HG03342 (cell line): ENCODE results near the gene ZBTB25.

Source experiments
- ATAC-seq: cut with Tn5 transposase; IDR thresholded peaks from one replicate; pipeline ENCODE4 v1.9.1; 2021; ENCODE audit warnings: mild to moderate bottlenecking, moderate library complexity; ENCODE audit not compliant: unreplicated experiment

ZBTB25 gene

DNA sequence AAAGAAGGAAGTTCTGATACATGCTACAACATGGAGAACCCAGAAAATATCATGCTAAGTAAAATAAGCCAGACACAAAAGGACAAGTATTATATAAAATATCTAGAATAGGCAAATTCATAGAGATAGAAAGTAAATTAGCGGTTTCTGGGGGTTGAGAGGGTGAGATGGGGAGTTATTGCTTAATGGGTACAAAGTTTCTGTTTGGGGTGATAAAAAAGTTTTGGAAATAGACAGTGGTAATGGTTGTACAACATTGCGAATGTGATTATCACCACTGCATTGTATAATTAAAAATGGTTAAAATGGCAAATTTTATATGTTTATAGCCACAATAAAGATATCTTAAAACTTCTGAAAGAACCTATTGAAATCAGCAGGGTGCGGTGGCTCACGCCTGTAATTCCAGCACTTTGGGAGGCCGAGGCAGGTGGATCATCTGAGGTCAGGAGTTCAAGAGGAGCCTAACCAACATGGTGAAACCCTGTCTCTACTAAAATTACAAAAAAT, 15.0 kb downstream of the ZBTB25 start:
- ATAC-seq: no peak

DNA sequence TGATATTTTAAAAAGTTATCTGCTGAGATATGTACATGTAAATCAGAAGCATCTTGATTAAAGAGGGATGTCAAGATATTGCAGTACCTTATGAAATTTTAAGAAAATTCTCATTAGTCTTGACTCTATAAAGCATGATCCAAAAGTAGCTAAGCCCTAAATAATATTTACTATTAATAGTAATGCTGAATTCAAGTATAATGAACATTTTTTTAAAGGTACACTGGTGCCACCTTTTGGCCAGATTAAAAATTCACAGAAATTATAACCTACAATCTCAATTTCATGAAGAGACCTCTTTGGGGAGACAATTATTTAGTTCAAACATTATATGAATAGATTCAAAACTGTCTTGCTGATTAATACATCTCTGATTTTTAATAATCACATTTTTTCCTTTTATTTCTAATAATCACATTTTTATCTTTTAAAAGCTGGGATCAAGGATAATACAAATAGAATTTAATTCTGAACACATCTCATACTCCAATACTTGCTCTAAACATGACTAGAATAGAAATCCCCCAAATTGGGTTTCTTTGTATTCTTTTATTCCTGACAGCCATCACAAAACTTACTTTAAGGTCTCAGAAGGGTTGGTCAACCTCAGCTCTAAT, 24.9 kb downstream of the ZBTB25 start:
- ATAC-seq: no peak

DNA sequence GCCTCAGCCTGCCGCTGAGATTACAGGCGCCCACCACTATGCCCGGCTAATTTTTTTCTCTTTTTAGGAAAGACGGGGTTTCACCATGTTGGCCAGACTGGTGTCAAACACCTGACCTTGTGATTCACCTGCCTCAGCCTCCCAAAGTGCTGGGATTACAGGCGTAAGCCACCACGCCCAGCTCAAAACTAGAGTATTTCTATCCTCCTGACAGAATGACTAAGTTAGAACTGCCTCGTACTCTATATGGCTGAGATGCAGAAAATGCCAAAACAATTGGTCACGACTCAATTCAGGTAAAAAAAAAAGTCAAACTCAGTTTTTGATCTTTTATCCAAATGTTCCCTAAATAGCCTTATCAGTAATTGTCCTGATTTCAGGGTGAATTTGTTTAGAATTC, 27.2 kb downstream of the ZBTB25 start:
- ATAC-seq: no peak

DNA sequence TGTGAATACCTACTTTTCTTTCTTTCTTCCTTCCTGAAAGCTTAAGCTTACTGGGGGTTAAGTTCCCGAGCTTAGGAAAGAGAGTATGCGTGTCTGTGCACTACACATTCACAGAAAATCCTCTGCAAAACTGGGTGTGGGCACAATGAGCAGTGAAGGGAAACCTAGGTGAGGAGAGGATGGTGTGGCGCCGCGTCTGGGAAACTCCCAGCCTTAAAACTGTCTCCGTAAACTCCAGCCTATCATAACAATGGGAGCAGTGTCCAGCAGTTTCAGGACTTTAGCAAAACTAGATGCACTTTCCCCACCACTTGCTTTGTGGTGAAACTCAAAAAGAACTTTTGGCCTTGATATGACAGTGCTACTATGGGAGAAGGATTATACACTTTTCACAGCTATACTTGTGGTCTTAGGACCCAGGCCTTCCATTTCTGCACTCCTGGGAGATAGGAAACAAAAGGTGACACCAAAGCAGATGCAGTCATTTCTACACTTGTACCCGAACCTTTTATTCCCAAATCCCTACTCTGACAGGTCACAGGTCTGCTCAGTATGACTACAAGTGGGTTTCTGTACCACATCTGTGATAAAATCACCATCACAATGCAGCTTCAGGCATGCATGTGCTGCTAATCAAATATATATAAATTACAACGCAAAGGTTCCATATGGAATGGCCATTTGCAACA, 27.9 kb downstream of the ZBTB25 start:
- no peak for ATAC-seq

DNA sequence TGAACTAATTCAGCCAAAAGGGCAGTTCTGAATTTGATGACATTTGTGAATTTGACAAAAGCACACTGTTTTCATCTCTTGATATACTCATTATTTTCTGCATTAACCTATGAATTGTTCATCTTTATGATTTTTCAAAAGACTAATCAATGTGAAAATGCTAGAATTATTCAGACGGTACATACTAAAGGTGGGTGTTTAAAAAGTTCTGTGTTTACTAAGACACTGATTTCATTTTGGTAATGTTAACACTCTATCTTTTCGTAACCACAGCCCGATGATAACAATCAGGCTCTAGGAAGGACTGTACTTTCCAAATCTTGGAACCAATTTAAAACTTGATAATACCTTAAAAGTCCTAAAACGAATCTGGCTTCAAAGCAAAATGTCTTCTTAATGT, 28.9 kb downstream of the ZBTB25 start:
- ATAC-seq: no peak

DNA sequence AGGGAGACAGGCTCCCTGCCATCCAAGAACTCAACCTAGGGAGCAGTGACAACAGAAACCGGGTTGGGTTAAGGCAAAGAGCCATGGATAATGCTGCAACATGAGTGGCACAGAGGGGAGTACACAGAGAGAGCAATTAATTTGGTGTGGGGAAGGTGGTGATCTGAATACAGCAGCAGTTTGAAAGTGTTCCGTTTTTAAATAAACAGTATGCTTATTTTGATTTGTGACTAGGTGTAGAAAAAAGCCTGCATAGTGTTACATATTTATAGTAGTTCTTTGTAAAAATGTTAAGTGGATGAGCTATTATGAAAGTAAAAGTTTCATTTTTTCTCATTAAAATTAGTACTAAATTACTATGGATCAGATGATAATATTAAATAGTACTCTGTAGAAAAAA, 29.6 kb downstream of the ZBTB25 start:
- no peak for ATAC-seq

DNA sequence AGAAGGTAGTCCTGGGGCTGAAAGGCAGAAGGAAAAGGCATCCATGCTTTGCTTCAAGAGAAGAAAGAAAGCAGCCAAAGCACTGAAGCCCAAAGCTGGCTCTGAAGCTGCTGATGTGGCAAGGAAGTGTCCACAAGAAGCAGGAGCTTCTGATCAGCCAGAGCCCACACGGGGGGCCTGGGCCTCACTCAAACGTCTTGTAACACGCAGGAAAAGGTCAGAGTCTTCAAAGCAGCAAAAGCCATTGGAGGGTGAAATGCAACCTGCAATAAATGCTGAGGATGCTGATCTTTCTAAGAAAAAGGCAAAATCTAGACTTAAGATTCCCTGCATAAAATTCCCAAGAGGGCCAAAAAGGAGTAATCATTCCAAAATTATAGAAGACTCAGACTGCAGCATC, 35.2 kb downstream of the ZBTB25 start:
- no peak for ATAC-seq

DNA sequence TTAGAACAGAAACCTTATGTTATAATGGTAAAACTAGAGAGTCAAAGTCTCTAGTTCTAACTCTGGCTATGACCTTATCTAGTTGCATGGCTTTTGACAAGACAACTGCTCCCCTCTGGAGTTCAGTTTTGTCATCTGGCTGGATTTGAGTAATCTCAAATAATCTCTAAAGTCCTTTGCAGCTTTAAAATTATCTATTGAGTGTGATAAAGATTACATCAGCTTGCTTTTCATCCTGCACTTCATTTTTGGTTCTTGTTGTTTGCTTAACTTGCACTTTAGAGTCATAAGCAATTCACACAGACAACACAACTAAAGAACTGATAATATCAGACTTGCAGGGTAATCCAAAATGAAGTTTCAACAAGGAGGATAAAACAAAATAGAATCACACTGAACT, 36.1 kb downstream of the ZBTB25 start:
- no peak for ATAC-seq

DNA sequence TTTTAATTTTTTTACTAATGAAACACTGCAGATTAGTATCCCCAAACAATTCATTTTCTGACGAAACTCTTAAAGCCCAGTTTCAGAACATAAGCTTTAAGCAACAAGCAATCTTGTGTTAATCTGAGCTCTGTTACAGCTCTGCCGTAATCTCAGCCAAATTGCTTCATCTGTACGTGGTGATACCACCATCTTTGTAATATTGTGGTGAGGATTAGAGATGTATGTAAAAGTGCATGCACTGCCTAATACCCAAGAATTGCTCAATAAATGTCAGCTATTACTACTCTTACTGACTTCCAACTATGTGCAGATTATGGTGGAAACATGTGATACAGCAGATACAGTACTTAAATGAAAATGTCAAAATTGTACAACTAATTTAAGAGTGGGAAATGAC, 36.5 kb downstream of the ZBTB25 start:
- ATAC-seq: no peak

DNA sequence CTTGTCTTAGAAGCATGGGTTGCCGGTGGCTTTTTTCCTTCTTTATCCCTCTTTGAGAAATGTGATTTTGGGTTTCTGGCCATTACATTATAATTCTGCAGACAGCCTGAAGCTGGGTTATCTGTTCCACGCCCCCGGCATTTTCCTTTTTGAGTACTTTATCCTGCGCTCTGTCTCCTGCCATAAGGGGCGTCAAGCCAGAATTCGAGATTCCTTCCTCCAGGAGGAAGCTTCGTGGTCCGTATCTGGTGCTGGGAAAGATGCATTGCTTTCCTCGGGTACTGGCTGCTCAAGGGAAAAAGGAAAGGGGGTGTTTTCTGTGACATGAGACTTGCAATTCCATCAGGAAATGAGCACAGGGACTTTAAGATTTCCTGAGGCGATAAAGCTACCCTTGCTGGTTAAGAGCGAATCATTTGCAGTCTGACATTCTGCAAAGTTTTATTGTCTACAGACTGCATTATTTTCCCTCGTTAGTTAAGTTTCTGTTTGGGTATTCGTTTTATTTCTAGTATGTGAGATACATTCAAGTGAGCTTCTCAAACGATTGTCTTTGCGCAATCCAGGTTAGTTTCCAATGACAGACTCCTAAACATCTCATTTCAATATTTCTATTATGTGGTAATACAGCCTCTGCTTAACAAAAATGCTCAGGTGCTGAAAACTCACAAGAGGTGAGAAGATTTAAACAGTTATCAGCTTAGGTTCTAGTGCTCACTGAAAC, 37.6 kb downstream of the ZBTB25 start:
- no peak for ATAC-seq

DNA sequence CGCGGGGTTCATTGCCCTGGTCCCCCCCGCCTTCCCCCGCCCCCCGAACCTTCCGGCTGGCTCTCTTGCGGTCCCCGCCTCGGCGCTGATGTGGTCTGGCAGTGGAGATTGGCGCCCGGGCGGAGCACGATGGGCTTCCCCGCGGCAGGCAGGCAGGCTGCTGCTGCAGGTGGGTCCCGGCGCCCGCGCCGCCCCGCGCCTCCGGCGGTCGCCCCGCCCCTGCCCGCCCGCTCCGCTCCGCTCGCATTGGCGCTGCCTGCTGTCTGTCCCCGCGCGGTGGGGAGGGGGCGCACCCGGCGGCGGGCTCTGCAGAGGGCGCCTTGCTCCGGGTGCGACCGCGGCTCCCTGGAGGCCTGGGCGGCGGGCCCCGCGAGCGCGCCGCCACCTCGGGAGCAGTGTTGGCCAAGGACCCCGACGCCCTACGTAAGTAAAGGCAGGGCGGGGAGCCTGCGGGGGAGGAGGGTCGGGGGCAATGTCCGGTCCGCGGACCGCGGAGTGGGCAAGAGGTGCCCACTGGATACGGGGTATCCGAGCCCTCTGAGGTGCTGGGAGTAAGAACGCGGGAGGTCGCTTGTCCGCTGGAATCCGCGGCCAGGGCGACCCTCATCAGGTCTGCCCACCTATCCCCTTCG, 38.3 kb downstream of the ZBTB25 start, which contains the start of gene AKAP5:
Gene AKAP5 (plus strand): TSS at position 309 of the 632 bp plus-strand sequence. CDS start 2,896 bp downstream, outside the sequence.
- ATAC-seq: peak; percentile 66

DNA sequence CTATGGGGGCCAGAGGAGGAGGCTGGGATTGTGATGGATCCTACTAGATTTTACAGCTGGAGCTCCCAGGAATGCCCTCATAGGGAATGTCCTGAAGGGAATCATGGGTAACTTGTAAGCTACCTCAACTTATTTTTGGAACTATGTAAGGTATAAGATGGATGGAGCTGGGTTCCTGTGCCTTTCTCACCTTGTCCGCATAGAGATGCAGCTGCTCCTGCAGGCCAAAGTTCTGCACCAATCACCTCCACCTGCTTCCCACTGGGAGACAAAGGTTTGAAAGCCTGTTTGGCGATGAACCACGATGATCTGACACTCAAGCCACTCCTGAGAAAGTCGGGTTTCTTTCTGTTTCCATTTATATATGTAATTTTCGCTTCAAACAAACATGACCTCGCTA, 39.0 kb downstream of the ZBTB25 start:
- peak; percentile 14 for ATAC-seq

DNA sequence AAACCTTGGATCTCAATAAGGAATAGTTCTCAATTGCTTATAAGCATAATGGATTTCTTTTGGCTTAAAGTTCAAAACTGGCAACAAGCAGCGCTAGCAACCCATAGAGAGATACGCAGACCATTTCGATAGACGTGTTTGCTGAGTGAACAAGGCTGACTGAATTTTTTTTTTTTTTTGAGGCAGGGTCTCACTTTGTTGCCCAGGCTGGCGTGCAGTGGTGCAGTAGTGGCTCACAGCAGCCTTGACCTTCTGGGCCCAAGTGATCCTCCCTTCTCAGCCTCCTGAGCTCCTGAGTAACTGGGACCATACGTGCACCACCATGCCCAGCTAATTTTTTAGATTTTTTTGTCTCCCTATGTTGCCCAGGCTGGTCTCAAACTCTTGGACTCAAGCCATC, 39.8 kb downstream of the ZBTB25 start:
- ATAC-seq: no peak

DNA sequence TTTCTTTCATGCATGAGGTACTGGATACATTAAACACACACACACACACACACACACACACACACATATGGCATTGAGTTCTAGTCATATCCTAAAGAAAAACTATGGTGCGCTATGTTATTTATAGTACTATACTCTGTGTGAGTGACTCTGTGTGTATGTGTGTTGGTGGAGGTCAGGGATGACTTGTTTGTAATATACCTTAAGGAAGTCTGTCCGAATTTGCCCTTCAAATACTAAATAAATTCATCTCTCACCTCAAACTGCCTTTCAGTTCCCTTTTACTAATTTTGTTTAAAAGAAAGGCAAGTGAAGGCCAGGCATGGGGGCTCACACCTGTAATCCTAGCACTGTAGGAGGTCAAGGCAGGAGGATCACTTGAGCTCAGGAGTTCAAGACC, 40.4 kb downstream of the ZBTB25 start:
- no peak for ATAC-seq

DNA sequence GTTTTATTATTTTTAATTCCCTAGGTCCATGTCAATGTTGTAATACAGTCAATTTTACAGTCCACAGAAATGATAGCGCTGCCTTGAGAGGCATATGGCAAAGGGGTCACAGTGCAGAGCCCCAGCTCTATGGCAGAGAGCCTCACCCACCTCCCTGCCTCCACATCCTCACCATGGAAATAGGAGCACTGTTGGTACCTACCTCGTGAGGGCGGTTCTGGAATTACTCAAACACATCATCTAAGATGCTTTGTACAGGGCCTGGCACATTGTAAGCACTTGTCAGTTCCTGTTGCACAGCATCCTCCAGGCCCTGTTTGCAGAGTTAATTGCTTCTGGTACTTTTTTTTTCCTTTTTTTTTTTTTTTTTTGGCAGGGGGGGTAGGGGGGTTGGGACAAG, 42.4 kb downstream of the ZBTB25 start:
- no peak for ATAC-seq

DNA sequence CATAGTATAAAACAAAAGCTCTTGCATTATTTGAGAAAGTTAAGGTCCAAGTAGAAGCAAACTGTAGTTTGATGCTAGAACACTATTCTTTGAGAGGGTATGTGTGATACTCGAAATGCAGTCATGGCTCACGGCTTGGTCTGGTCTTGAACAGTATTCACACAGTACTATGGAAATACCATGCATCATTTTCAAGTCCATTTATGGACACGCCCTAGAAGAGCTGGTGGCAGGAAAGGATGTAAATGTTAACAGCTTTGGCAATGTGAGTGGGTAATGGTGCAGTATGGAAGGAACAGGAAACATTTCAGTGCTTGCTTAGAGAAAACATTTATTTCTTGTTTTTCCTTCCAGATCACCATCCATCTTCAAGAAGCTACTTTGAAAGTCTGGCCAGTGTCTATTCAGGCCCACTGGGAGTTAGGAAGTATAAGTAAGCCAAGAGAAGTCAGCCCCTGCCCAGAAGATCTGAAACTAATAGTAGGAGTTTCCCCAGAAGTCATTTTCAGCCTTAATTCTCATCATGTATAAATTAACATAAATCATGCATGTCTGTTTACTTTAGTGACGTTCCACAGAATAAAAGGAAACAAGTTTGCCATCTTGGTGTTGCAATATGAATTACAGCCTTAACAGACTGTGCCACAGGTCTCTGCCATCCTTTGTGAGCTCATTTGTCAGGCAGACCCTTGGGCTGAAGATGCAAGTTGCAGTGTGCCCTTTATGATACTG, 44.1 kb downstream of the ZBTB25 start:
- ATAC-seq: no peak

DNA sequence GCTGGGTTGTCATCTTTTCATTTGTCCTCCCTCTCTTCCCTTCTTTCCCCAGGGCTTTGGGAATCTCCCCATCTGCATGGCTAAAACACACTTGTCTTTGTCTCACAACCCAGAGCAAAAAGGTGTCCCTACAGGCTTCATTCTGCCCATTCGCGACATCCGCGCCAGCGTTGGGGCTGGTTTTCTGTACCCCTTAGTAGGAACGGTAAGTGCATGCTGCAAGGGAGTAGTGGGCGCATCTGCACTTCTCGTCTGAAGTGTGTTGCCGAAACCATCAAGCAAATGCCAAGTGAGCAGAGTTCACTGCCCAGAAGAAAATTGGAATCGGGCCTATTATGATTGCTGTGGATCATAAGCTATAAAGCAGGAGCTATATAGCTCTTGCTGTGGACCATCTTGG, 49.0 kb downstream of the ZBTB25 start:
- ATAC-seq: no peak

DNA sequence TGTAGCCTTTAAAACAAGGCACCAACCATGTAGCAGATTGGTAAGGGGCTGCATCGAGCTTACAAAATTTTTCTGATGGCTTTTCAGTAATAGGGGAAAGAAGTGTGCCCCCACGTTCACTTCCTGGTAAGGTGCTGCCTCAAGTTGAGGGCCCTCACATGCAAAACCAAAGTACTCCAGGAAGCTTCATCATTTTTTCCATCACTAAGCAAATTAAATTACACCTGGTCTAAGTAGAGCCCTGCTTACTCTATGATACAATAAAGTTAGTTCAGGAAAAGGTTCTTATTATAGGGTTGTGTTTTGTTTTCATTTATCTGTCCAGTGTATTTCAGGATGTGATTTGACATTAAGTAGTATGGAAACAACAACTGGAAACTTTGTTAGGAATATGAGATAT, 53.4 kb downstream of the ZBTB25 start:
- ATAC-seq: no peak

DNA sequence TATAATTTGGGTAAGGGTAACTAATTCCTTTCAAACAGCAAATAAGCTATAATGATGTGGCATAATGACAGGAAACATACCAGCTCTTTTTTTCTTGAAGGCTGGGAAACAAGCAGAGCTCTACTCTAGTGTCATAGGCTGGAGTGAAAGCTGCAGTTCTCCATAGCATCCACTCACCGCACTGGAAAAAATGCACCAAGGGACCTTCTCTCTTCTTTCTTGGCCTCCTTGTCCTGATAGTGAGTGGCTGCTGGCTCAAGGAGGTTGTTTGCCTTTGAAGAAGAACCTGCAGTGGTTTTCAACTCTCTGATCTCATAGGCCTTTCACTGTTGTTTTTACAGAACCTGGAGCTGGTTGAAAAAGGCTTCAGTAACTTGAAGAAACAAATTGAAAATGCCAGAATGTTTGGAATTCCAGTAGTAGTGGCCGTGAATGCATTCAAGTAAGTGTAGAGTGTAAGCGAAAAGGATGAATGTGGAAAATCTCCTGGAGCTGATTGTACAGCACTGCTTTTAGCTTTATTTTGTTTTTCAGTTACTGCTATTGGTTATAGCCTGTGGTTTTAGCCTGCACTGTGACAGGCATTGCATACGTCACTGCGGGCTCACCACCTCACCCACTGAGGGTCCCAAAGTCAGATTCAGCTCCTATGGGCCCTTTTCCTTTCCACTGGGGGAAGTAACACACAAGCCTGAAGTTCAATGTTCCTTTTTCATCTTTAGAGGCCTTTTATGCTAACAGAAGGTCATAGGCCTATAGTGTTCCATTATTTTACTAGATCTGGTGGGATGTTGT, 55.6 kb downstream of the ZBTB25 start:
- ATAC-seq: no peak
